ENCODE measurements around the gene CELA2B. TPM values are rescaled to one million over a fixed set of nuclear protein-coding genes. Genes with fewer than 3 reads are reported as not detected.
A peak's percentile ranks its signal among the peaks of the same experiment; 100 is the strongest.

CELA2B gene
- total RNA-seq, 1 experiment from 2014 or later: not detected

DNA sequence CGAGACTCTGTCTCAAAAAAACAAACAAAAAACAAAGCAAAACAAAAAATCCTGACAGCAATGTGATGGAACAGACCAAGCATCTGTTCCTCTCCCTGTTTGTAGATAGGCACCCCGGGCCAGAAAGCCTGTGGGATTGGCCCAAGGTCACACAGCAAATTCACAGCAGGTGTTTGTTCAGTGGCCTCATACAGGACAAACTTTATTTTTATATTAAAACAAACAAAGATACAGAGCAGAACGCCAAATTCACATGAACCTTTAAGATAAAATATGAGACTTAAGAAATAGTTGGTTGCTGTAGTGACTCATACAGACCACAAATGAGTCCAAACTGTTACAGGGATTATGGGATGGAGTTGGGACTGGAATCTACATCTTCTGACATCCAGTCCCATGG lies 21.6 kb upstream of the CELA2B start:
- Histone ChIP-seq H3K27me3 (ENCODE audit: insufficient read depth, low read depth) (no peaks in the 10 kb centered on the region), H3K9me3 (ENCODE audit: insufficient read depth, low read depth) (no peaks in the 10 kb centered on the region), H2AFZ (no peak overlapping the region), H3K4me1 (replicated peaks; ENCODE audit: insufficient read depth) (0 out of 2 replicates have a peak, but pooled peaks cover 4% of the 10 kb centered on the region), H3K36me3 (ENCODE audit: low read depth) (no peaks in the 10 kb centered on the region), H3K9me2 (ENCODE audit: insufficient read depth) (no peaks in the 10 kb centered on the region), H4K20me1 (ENCODE audit: insufficient read depth) (no peaks in the 10 kb centered on the region), H3F3A (ENCODE audit: insufficient read depth, low read depth) (peaks cover 6% of the 10 kb centered on the region; the same call in 1 of the 2 replicates), H3K4me2 (no peak overlapping the region), H3K4me3 (no peak overlapping the region), H3K79me2 (ENCODE audit: low read depth) (no peaks in the 10 kb centered on the region), H3K27ac (no peak overlapping the region)
- BruUV-seq (replicated peaks): no TSS peak
- ChIA-PET POLR2A (ENCODE audit: unreplicated experiment) (no interaction called here), CTCF (no interaction called here)
- TF ChIP-seq EZH2 (IDR thresholded peaks at IDR 0.05; ENCODE audit: low read depth): no peak
- TF ChIP-seq, protein P1, sequence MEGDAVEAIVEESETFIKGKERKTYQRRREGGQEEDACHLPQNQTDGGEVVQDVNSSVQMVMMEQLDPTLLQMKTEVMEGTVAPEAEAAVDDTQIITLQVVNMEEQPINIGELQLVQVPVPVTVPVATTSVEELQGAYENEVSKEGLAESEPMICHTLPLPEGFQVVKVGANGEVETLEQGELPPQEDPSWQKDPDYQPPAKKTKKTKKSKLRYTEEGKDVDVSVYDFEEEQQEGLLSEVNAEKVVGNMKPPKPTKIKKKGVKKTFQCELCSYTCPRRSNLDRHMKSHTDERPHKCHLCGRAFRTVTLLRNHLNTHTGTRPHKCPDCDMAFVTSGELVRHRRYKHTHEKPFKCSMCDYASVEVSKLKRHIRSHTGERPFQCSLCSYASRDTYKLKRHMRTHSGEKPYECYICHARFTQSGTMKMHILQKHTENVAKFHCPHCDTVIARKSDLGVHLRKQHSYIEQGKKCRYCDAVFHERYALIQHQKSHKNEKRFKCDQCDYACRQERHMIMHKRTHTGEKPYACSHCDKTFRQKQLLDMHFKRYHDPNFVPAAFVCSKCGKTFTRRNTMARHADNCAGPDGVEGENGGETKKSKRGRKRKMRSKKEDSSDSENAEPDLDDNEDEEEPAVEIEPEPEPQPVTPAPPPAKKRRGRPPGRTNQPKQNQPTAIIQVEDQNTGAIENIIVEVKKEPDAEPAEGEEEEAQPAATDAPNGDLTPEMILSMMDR (conservative IDR thresholded peaks at IDR 0.05): no peak
- intact Hi-C loops (cut with micrococcal nuclease; ENCODE audit: unreplicated experiment): no loop called here
- peak in 1 of 2 experiments; percentile 36 for DNase-seq

DNA sequence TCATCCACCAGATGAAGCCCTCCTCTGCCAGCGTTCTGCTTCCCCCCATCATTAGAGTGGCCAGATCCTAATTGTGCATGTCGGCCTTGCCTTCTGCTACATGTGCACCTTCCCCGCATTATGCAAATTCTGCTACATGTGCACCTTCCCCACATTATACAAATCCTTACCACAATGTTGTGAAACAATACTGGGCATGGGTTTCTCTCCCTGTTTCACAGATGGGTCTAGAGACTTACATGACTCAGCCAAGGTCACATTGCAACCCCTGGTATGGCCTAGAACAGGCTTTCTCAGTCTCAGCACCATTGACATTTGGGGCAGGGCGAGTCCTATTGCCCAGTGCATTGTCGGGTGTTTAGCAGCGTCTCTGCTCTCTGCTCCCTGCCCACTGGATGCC lies 20.4 kb upstream of the CELA2B start:
- H3K9me3 ChIP-seq (ENCODE audit: insufficient read depth, low read depth): no peaks in the 10 kb centered on the region
- ChIA-PET CTCF (no interaction called here), POLR2A (ENCODE audit: unreplicated experiment) (no interaction called here)
- intact Hi-C loops (cut with micrococcal nuclease; ENCODE audit: unreplicated experiment): no loop called here
- H3K27me3 ChIP-seq (ENCODE audit: insufficient read depth, low read depth): no peaks in the 10 kb centered on the region
- no peak overlapping the region for H3K4me3 ChIP-seq
- no peaks in the 10 kb centered on the region for H3K36me3 ChIP-seq (ENCODE audit: low read depth)
- no peaks in the 10 kb centered on the region for H3K79me2 ChIP-seq (ENCODE audit: low read depth)
- no peak overlapping the region for H2AFZ ChIP-seq
- no peaks in the 10 kb centered on the region for H4K20me1 ChIP-seq (ENCODE audit: insufficient read depth)
- H3F3A ChIP-seq (ENCODE audit: insufficient read depth, low read depth): peaks cover 6% of the 10 kb centered on the region; the same call in 1 of the 2 replicates
- no peak overlapping the region for H3K4me2 ChIP-seq
- no peaks in the 10 kb centered on the region for H3K9me2 ChIP-seq (ENCODE audit: insufficient read depth)
- BruUV-seq (replicated peaks): no TSS peak
- peaks cover 15% of the 10 kb centered on the region for H3K4me1 ChIP-seq (replicated peaks; ENCODE audit: insufficient read depth)
- DNase-seq: no peak
- H3K27ac ChIP-seq: no peak overlapping the region
- TF ChIP-seq EZH2 (IDR thresholded peaks at IDR 0.05; ENCODE audit: low read depth): no peak

DNA sequence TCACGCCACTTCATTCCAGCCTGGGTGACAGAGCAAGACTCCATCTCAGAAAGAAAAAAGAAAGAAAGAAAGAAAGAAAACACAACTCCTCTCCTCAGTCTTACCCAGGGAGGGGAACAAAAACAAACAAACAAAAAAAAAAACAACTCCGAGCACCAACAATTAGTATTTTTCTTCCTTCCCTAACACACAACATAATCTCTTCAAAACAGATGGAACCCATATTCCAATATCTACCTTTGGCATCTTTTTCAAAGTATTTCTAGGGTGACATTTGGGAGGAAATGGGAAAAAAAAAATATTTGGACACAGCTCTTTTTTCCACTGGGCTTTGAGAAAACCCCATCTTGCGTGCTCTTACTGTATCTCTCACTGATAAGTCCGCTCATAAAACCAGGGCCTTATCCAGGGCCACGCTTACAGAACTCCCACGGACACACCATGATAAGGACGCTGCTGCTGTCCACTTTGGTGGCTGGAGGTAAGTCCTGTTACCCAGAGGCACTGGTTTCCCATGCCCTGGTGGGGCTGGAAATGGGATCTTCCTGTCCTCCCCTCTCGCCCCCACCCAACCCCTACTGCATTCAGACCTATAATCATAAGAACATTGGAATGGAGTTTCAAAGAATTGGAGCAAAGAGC lies 19.5 kb upstream of the CELA2B start, which contains the start of gene CELA2A:
TSS of gene CELA2A (plus strand) at position 420 of the 642 bp plus-strand sequence. CDS start at position 442, 22 bp downstream.
- H3K27me3 ChIP-seq (ENCODE audit: insufficient read depth, low read depth): no peaks in the 10 kb centered on the region
- no peaks in the 10 kb centered on the region for H3K9me3 ChIP-seq (ENCODE audit: insufficient read depth, low read depth)
- H3K4me2 ChIP-seq: no peak within 1 kb of the TSS
- POLR2A ChIA-PET (ENCODE audit: unreplicated experiment): no interaction called here
- no peak for TF ChIP-seq EZH2 (IDR thresholded peaks at IDR 0.05; ENCODE audit: low read depth)
- TF ChIP-seq, protein P1 (conservative IDR thresholded peaks at IDR 0.05): no peak
- H3K79me2 ChIP-seq (ENCODE audit: low read depth): no peaks in the 10 kb centered on the region
- no peak for DNase-seq
- intact Hi-C loops (cut with micrococcal nuclease; ENCODE audit: unreplicated experiment): no loop called here
- H2AFZ ChIP-seq: no peak within 1 kb of the TSS
- H3K4me1 ChIP-seq (replicated peaks; ENCODE audit: insufficient read depth): peaks cover 15% of the 10 kb centered on the region
- H4K20me1 ChIP-seq (ENCODE audit: insufficient read depth): no peaks in the 10 kb centered on the region
- H3K36me3 ChIP-seq (ENCODE audit: low read depth): no peaks in the 10 kb centered on the region
- no peak within 1 kb of the TSS for H3K27ac ChIP-seq
- no TSS peak for BruUV-seq (replicated peaks)
- H3K4me3 ChIP-seq: no peak within 1 kb of the TSS
- CTCF ChIA-PET: interaction anchor here (0.6 kb wide), 1 partner anchor 1043 kb away, joined by 4 read pairs; no protein-coding TSS in a partner anchor
- H3K9me2 ChIP-seq (ENCODE audit: insufficient read depth): no peaks in the 10 kb centered on the region
- H3F3A ChIP-seq (ENCODE audit: insufficient read depth, low read depth): peaks cover 6% of the 10 kb centered on the region; the same call in 1 of the 2 replicates

Data from PC-9 (cell line).